ENCODE data around the gene ROM1. TPM values are rescaled to one million over a fixed set of nuclear protein-coding genes. Genes with fewer than 3 reads are reported as not detected.

The ROM1 gene
- total and polyA plus RNA-seq, 2 donors (not counting 3 experiments of a cell fraction or from before 2014, with no cell fraction given): 5.3 to 8.8 TPM

GRCh38 chr11:62647609-62648005, 34.5 kb downstream of the ROM1 start:
- intact Hi-C loops (cut with micrococcal nuclease): no loop called here
- peaks cover 15 to 25% of the 10 kb centered on the region in 2 experiments for H3K36me3 ChIP-seq (ENCODE audit: control insufficient read depth in 2 of 2, extremely low read depth in 1 of 2, insufficient read depth in 2 of 2, low read length in 2 of 2)

More at GRCh38 chr11:62647609-62648005, 34.5 kb downstream of the ROM1 start:
- Histone ChIP-seq H4K20me1 (replicated peaks; ENCODE audit: control insufficient read depth, extremely low read depth, insufficient read depth, low read length) (no peaks in the 10 kb centered on the region), H3K4me3 (replicated peaks in 1 of 3; ENCODE audit: insufficient read depth in 1 of 3, low read depth in 1 of 3, low read length in 3 of 3) (no peak overlapping the region), H3K9ac (replicated peaks; ENCODE audit: extremely low read depth, insufficient read depth, low read length) (no peak overlapping the region), H3K9me3 (replicated peaks; ENCODE audit: control insufficient read depth, insufficient read depth, low read length) (no peaks in the 10 kb centered on the region), H3K4me1 (ENCODE audit: control insufficient read depth, extremely low read depth, insufficient read depth, low read length) (peaks cover 13% of the 10 kb centered on the region), H3K79me2 (ENCODE audit: control insufficient read depth, insufficient read depth, low read length) (peaks cover 49% of the 10 kb centered on the region), H3K27ac (ENCODE audit: insufficient read depth, low read depth, low read length) (no peak overlapping the region), H2AFZ (ENCODE audit: low read depth, low read length) (no peak overlapping the region), H3K27me3 (ENCODE audit: control insufficient read depth in 2 of 2, insufficient read depth in 2 of 2, low read length in 2 of 2) (no peaks in the 10 kb centered on the region), H3K4me2 (ENCODE audit: insufficient read depth, low read length) (no peak overlapping the region), H3K9me1 (replicated peaks; ENCODE audit: control insufficient read depth, extremely low read depth, insufficient read depth, low read length) (no peaks in the 10 kb centered on the region)
- DNase-seq (ENCODE audit: low read depth, low spot score) (no peak), FAIRE-seq (no peak)
- ChIA-PET POLR2A (interaction anchor here (2.5 kb wide), 1 partner anchor 18 kb away, joined by 13 read pairs; the partner anchor contains the start of genes C11orf98 and CSKMT), CTCF (interaction anchor here (0.8 kb wide), 1 partner anchor 223 kb away, joined by 3 read pairs; no protein-coding TSS in a partner anchor)
- TF ChIP-seq POLR2A (IDR thresholded peaks at IDR 0.05; ENCODE audit: low read depth, low read length): no peak
- TF ChIP-seq JUN (IDR thresholded peaks at IDR 0.05; ENCODE audit: borderline replicate concordance, insufficient read depth, insufficient read length, low read depth): no peak
- TF ChIP-seq CTCF (IDR thresholded peaks at IDR 0.05; ENCODE audit: extremely low read depth in 1 of 2, insufficient read depth in 1 of 2, low read depth in 1 of 2, low read length in 2 of 2): no peak
- no peak for TF ChIP-seq POLR2AphosphoS5 (IDR thresholded peaks at IDR 0.05; ENCODE audit: insufficient read depth, low read depth, low read length)
- no peak for TF ChIP-seq GATA2 (IDR thresholded peaks at IDR 0.05; ENCODE audit: insufficient read depth, insufficient read length, low read depth, low read length)
- no peak for TF ChIP-seq MAX (IDR thresholded peaks at IDR 0.05; ENCODE audit: insufficient read depth, insufficient read length)
- no peak for TF ChIP-seq EZH2 (IDR thresholded peaks at IDR 0.05; ENCODE audit: borderline replicate concordance, low read depth, low read length, severe bottlenecking)
- no peak for TF ChIP-seq MYC (IDR thresholded peaks at IDR 0.05; ENCODE audit: low read depth, low read length)
- TF ChIP-seq FOS (IDR thresholded peaks at IDR 0.05; ENCODE audit: borderline replicate concordance, insufficient read depth, low read length): no peak
- dilution Hi-C loops (cut with MboI; ENCODE audit: extremely low pct_ligation_motif_present, low sequenced_read_pairs): no loop called here
- BruUV-seq (replicated peaks): no TSS peak

Measured in endothelial cell of umbilical vein (primary cell).